Measurements from ENCODE around the gene LPCAT1. TPM values are rescaled to one million over a fixed set of nuclear protein-coding genes. Genes with fewer than 3 reads are reported as not detected.

The LPCAT1 gene
- total RNA-seq, 4 donors from 2014 or later = 7.7 to 44.8 (median 12.0) TPM

DNA sequence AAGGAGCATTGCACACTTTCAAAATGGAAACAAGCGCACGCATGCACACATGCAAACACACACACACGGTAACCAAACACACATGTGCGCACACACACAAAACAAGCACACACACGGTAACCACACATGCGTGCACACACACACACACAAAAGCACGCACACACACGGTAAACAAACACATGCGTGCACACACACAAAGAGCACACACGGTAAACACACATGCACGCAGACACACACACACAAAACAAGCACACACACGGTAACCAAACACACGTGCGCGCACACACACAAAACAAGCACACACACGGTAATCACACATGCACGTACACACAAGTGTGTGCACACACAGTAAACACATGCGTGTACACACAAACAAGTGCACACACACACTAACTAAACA, 59.2 kb downstream of the LPCAT1 start:
- H3K27me3 ChIP-seq = no peaks in the 10 kb centered on the region
- TF ChIP-seq POLR2A (IDR thresholded peaks at IDR 0.05) = no peak
- TF ChIP-seq CTCF (IDR thresholded peaks at IDR 0.05) = no peak
- no peak overlapping the region for H3K4me3 ChIP-seq
- peaks cover 11 to 57% (median 12%) of the 10 kb centered on the region in 3 donors for H3K36me3 ChIP-seq
- no peaks in the 10 kb centered on the region for H3K4me1 ChIP-seq
- intact Hi-C loops (cut with DNase I) = no loop called here
- WGBS, 2 donors = 86 to 90% methylated on average over 16 to 18 of the region's 18 CpGs
- H3K27ac ChIP-seq = no peak overlapping the region
- H3K9me3 ChIP-seq = no peaks in the 10 kb centered on the region
- no peak for DNase-seq

- H3K27ac ChIP-seq = no peak overlapping the region
- 93 to 100% methylated on average over 6 to 10 of the region's 14 CpGs for WGBS, 2 donors
- H3K27me3 ChIP-seq = no peaks in the 10 kb centered on the region
- no peaks in the 10 kb centered on the region for H3K4me1 ChIP-seq
- intact Hi-C loops (cut with DNase I) = no loop called here
- TF ChIP-seq CTCF (IDR thresholded peaks at IDR 0.05) = no peak
- TF ChIP-seq POLR2A (IDR thresholded peaks at IDR 0.05) = no peak
- H3K9me3 ChIP-seq = no peaks in the 10 kb centered on the region
- no peak overlapping the region for H3K4me3 ChIP-seq
- peaks cover 11 to 57% (median 12%) of the 10 kb centered on the region in 3 donors for H3K36me3 ChIP-seq
- no peak for DNase-seq
Measured at GRCh38 chr5:1464096-1464446, 59.7 kb downstream of the LPCAT1 start.

GRCh38 chr5:1463326-1464095, 60.2 kb downstream of the LPCAT1 start:
- Histone ChIP-seq H3K4me1 (no peaks in the 10 kb centered on the region), H3K27ac (no peak overlapping the region), H3K9me3 (no peaks in the 10 kb centered on the region), H3K27me3 (no peaks in the 10 kb centered on the region), H3K36me3 (peaks cover 11 to 57% (median 12%) of the 10 kb centered on the region in 3 donors), H3K4me3 (no peak overlapping the region)
- TF ChIP-seq CTCF (IDR thresholded peaks at IDR 0.05) = no peak
- no peak for TF ChIP-seq POLR2A (IDR thresholded peaks at IDR 0.05)
- DNase-seq = no peak
- WGBS, 2 donors = 93 to 94% methylated on average over 31 of the region's 46 CpGs
- intact Hi-C loops (cut with DNase I) = no loop called here

GRCh38 chr5:1462358-1462757, 61.4 kb downstream of the LPCAT1 start:
- H3K9me3 ChIP-seq = peaks cover 0 to 5% (median 0%) of the 10 kb centered on the region in 3 donors
- intact Hi-C loops (cut with DNase I) = no loop called here
- DNase-seq = no peak
- no peaks in the 10 kb centered on the region for H3K27me3 ChIP-seq
- peaks cover 11 to 57% (median 12%) of the 10 kb centered on the region in 3 donors for H3K36me3 ChIP-seq
- 77 to 80% methylated on average over 2 to 10 of the region's 20 CpGs for WGBS, 2 donors
- TF ChIP-seq CTCF (IDR thresholded peaks at IDR 0.05) = no peak
- no peak for TF ChIP-seq POLR2A (IDR thresholded peaks at IDR 0.05)
- H3K4me1 ChIP-seq = no peaks in the 10 kb centered on the region
- no peak overlapping the region for H3K27ac ChIP-seq
- no peak overlapping the region for H3K4me3 ChIP-seq

GRCh38 chr5:1461396-1461795, 62.4 kb downstream of the LPCAT1 start:
- no peak overlapping the region for H3K27ac ChIP-seq
- H3K27me3 ChIP-seq = no peaks in the 10 kb centered on the region
- no peaks in the 10 kb centered on the region for H3K4me1 ChIP-seq
- no peak overlapping the region for H3K4me3 ChIP-seq
- intact Hi-C loops (cut with DNase I) = no loop called here
- no peak for DNase-seq
- no peak for TF ChIP-seq POLR2A (IDR thresholded peaks at IDR 0.05)
- 92 to 95% methylated on average over 10 of the region's 10 CpGs for WGBS, 2 donors
- peaks cover 0 to 14% (median 5%) of the 10 kb centered on the region in 3 donors for H3K9me3 ChIP-seq
- H3K36me3 ChIP-seq = peaks cover 11 to 48% (median 12%) of the 10 kb centered on the region in 3 donors
